GM12878 (cell line): ENCODE measurements around the gene ZNF581. TPM values are rescaled to one million over a fixed set of nuclear protein-coding genes. Genes with fewer than 3 reads are reported as not detected.
A peak's percentile ranks its signal among the peaks of the same experiment; 100 is the strongest.

Experiments
- ATF3 ChIP-seq: IDR thresholded peaks from 2 replicates; pipeline ENCODE4 v1.6.1; 2011; ENCODE audit warnings: low read depth, mild to moderate bottlenecking, low read length, moderate library complexity, borderline replicate concordance; ENCODE audit errors: extremely low read depth
- ATF7 ChIP-seq: fragments of 450-650 bp; IDR thresholded peaks from 2 replicates; pipeline ENCODE4 v1.6.1; 2016; ENCODE audit warnings: low read depth, mild to moderate bottlenecking
- BMI1 ChIP-seq: fragments of 450-650 bp; IDR thresholded peaks from 2 replicates; pipeline ENCODE4 v1.6.1; 2016; ENCODE audit warnings: mild to moderate bottlenecking, moderate library complexity, borderline replicate concordance
- DPF2 ChIP-seq: fragments of 450-650 bp; IDR thresholded peaks from 2 replicates; pipeline ENCODE4 v1.6.1; 2017; ENCODE audit warnings: mild to moderate bottlenecking
- KLF5 ChIP-seq: fragments of 450-650 bp; IDR thresholded peaks from 2 replicates; pipeline ENCODE4 v1.6.1; 2014; ENCODE audit warnings: mild to moderate bottlenecking; ENCODE audit not compliant: partially characterized antibody
- NFYA ChIP-seq: IDR thresholded peaks from 2 replicates; pipeline ENCODE4 v1.6.1; 2011; ENCODE audit warnings: low read depth, mild to moderate bottlenecking, low read length, improper control_type of control experiment, borderline replicate concordance
- NFYB ChIP-seq: IDR thresholded peaks from 2 replicates; pipeline ENCODE4 v1.6.1; 2011; ENCODE audit warnings: low read depth, mild to moderate bottlenecking, low read length, improper control_type of control experiment, moderate library complexity; ENCODE audit not compliant: insufficient read depth
- POLR2AphosphoS5 ChIP-seq: IDR thresholded peaks from 2 replicates; pipeline ENCODE4 v1.6.1; 2011; ENCODE audit warnings: mild to moderate bottlenecking, low read length, inconsistent platforms
- REST ChIP-seq: IDR thresholded peaks from 2 replicates; pipeline ENCODE4 v1.6.1; 2012; ENCODE audit warnings: mild to moderate bottlenecking, low read depth, low read length
- SMAD5 ChIP-seq: IDR thresholded peaks from 2 replicates; pipeline ENCODE4 v1.6.1; 2016; ENCODE audit warnings: antibody characterized with exemption, low read depth
- USF2 ChIP-seq: IDR thresholded peaks from 2 replicates; pipeline ENCODE4 v1.6.1; 2011; ENCODE audit warnings: low read depth, low read length, improper control_type of control experiment, borderline replicate concordance
- ZBTB33 ChIP-seq: fragments of 450-650 bp; IDR thresholded peaks from 2 replicates; pipeline ENCODE4 v1.6.1; 2017; ENCODE audit warnings: mild to moderate bottlenecking
- polyA plus RNA-seq, 11 experiments: library from polyadenylated mRNA; depleted of rRNA in 4 of 11; unstranded in 6 of 11; stranded (reverse) in 5 of 11; fragments of >200 nt; fragmentation: Nextera tagmentation in 4 of 11; fragmentation: Illumina TruSeq in 1 of 11; extraction: Ambion mirVana in 4 of 11; extraction: Trizol in 1 of 11; gene quantifications; 1 replicate in 1 of 11; 2 replicates in 10 of 11; pipeline versions ENCODE4 v1.2.1 to v1.2.3, GENCODE V29; 2011 to 2016; ENCODE audit warnings: inconsistent platforms in 2 of 11, missing spikeins in 2 of 11, low read depth in 1 of 11
- total RNA-seq, 4 experiments: library from RNA; depleted of rRNA in 3 of 4; stranded (reverse); fragments of >200 nt in 3 of 4; fragmentation: Illumina TruSeq in 1 of 4; extraction: Trizol in 1 of 4; gene quantifications; 2 replicates each; pipeline versions ENCODE4 v1.2.1 to v1.2.3, GENCODE V29; 2013 to 2021
- TF ChIP-seq, protein P1 (sequence below): fragments of 450-650 bp; formaldehyde crosslinking; IDR thresholded peaks from 2 replicates; pipeline ENCODE4 v1.4.0; 2022; ENCODE audit warnings: mild to moderate bottlenecking, moderate library complexity
- TF ChIP-seq, protein P2 (sequence below): IDR thresholded peaks from 2 replicates; pipeline ENCODE4 v1.6.1; 2011; ENCODE audit warnings: borderline replicate concordance, low read depth, mild to moderate bottlenecking, moderate library complexity, low read length; ENCODE audit not compliant: insufficient read depth, poor library complexity, severe bottlenecking
- TF ChIP-seq, protein P3 (sequence below): fragments of 450-650 bp; IDR thresholded peaks from 2 replicates; pipeline ENCODE4 v1.6.1; 2014; ENCODE audit warnings: mild to moderate bottlenecking

The ZNF581 gene
- total and polyA plus RNA-seq, 10 of the 15 experiments (the other 5 are each of a cell fraction or from before 2014, with no cell fraction given) = 4.7 to 45.4 (median 22.2) TPM

- TF ChIP-seq ATF3 (no peak), DPF2 (peak; percentile 50), NFYB (0 out of 2 replicates have a peak, but pooled peaks have one; percentile 59), POLR2AphosphoS5 (peak; percentile 25; the same call in 1 of the 2 replicates), ATF7 (no peak), SMAD5 (no peak; the same call in 1 of the 2 replicates), NFYA (no peak), REST (no peak), ZBTB33 (no peak), KLF5 (peak; percentile 57), BMI1 (no peak), USF2 (no peak)
- TF ChIP-seq, protein P1, sequence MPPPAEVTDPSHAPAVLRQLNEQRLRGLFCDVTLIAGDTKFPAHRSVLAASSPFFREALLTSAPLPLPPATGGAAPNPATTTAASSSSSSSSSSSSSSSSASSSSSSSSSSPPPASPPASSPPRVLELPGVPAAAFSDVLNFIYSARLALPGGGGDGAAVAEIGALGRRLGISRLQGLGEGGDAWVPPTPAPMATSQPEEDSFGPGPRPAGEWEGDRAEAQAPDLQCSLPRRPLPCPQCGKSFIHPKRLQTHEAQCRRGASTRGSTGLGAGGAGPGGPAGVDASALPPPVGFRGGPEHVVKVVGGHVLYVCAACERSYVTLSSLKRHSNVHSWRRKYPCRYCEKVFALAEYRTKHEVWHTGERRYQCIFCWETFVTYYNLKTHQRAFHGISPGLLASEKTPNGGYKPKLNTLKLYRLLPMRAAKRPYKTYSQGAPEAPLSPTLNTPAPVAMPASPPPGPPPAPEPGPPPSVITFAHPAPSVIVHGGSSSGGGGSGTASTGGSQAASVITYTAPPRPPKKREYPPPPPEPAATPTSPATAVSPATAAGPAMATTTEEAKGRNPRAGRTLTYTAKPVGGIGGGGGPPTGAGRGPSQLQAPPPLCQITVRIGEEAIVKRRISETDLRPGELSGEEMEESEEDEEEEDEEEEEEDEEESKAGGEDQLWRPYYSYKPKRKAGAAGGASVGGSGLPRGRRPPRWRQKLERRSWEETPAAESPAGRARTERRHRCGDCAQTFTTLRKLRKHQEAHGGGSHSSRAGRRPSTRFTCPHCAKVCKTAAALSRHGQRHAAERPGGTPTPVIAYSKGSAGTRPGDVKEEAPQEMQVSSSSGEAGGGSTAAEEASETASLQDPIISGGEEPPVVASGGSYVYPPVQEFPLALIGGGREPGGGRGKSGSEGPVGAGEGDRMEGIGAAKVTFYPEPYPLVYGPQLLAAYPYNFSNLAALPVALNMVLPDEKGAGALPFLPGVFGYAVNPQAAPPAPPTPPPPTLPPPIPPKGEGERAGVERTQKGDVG (CRISPR knock-in tag) = no peak
- TF ChIP-seq, protein P2, sequence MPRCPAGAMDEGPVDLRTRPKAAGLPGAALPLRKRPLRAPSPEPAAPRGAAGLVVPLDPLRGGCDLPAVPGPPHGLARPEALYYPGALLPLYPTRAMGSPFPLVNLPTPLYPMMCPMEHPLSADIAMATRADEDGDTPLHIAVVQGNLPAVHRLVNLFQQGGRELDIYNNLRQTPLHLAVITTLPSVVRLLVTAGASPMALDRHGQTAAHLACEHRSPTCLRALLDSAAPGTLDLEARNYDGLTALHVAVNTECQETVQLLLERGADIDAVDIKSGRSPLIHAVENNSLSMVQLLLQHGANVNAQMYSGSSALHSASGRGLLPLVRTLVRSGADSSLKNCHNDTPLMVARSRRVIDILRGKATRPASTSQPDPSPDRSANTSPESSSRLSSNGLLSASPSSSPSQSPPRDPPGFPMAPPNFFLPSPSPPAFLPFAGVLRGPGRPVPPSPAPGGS = no peak
- TF ChIP-seq, protein P3, sequence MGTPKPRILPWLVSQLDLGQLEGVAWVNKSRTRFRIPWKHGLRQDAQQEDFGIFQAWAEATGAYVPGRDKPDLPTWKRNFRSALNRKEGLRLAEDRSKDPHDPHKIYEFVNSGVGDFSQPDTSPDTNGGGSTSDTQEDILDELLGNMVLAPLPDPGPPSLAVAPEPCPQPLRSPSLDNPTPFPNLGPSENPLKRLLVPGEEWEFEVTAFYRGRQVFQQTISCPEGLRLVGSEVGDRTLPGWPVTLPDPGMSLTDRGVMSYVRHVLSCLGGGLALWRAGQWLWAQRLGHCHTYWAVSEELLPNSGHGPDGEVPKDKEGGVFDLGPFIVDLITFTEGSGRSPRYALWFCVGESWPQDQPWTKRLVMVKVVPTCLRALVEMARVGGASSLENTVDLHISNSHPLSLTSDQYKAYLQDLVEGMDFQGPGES = no peak
These were observed 43.4 kb upstream of the ZNF581 start, which contains the start of gene ZNF524 (continued) for GRCh38 chr19:55599842-55600661.
